ENCODE data around the gene CELF2.

Gene CELF2

GRCh38 chr10:11329062-11329673 is 311.5 kb downstream of the CELF2 start:
- ChIA-PET POLR2A (ENCODE audit: low non-redundant PET) (no interaction called here), CTCF (no interaction called here)
- no peak overlapping the region for H3K27ac ChIP-seq
- DNase-seq (ENCODE audit: low spot score), result no peak
- TF ChIP-seq CTCF (conservative IDR thresholded peaks at IDR 0.05; ENCODE audit: low read depth), result no peak

GRCh38 chr10:11330383-11331045 is 312.8 kb downstream of the CELF2 start:
- DNase-seq (ENCODE audit: low spot score), result no peak
- no peak for TF ChIP-seq CTCF (conservative IDR thresholded peaks at IDR 0.05; ENCODE audit: low read depth)

GRCh38 chr10:11331046-11331577 is 313.4 kb downstream of the CELF2 start:
- no peak overlapping the region for H3K27ac ChIP-seq
- ChIA-PET CTCF (no interaction called here), POLR2A (ENCODE audit: low non-redundant PET) (no interaction called here)
- no peak for TF ChIP-seq CTCF (conservative IDR thresholded peaks at IDR 0.05; ENCODE audit: low read depth)
- DNase-seq (ENCODE audit: low spot score), result no peak

More at GRCh38 chr10:11330383-11331045, 312.8 kb downstream of the CELF2 start:
- POLR2A ChIA-PET (ENCODE audit: low non-redundant PET), result no interaction called here
- no peak overlapping the region for H3K27ac ChIP-seq
- CTCF ChIA-PET, result no interaction called here

GRCh38 chr10:11331726-11332125 is 314.1 kb downstream of the CELF2 start:
- DNase-seq (ENCODE audit: low spot score), result no peak
- H3K27ac ChIP-seq, result no peak overlapping the region
- ChIA-PET POLR2A (ENCODE audit: low non-redundant PET) (no interaction called here), CTCF (no interaction called here)
- no peak for TF ChIP-seq CTCF (conservative IDR thresholded peaks at IDR 0.05; ENCODE audit: low read depth)

GRCh38 chr10:11332846-11333245 is 315.2 kb downstream of the CELF2 start:
- ChIA-PET CTCF (no interaction called here), POLR2A (ENCODE audit: low non-redundant PET) (no interaction called here)
- no peak overlapping the region for H3K27ac ChIP-seq
- TF ChIP-seq CTCF (conservative IDR thresholded peaks at IDR 0.05; ENCODE audit: low read depth), result no peak
- DNase-seq (ENCODE audit: low spot score), result no peak

GRCh38 chr10:11334436-11334835 is 316.8 kb downstream of the CELF2 start:
- POLR2A ChIA-PET (ENCODE audit: low non-redundant PET), result no interaction called here
- H3K27ac ChIP-seq, result no peak overlapping the region
- TF ChIP-seq CTCF (conservative IDR thresholded peaks at IDR 0.05; ENCODE audit: low read depth), result no peak
- CTCF ChIA-PET, result no interaction called here
- DNase-seq (ENCODE audit: low spot score), result no peak

All from RWPE1 (cell line).